WTC11 (cell line): ENCODE measurements around the gene PTPN2. TPM values are rescaled to one million over a fixed set of nuclear protein-coding genes. Genes with fewer than 3 reads are reported as not detected.
"Not testable (repeated sequence)": the region's sequence is repeated elsewhere in the genome, so short reads cannot be mapped to it uniquely, and the experiment has no call there.

Source experiments
- ATAC-seq: fragments of 200-7000 bp; cut with Tn5 transposase; 2 replicates; pipeline ENCODE4 v1.10.0; 2021; ENCODE audit warnings: mild to moderate bottlenecking, moderate library complexity
- CTCF ChIA-PET: fragments of 300-600 bp; sonication (Branson Sonifier 250); formaldehyde crosslinking; loops from one replicate; lab custom pipeline; 2021; ENCODE audit warnings: antibody characterized with exemption; lab: Charles Lee
- POLR2A ChIA-PET: fragments of 350-600 bp; sonication (Branson Sonifier 250); formaldehyde crosslinking; loops from one replicate; lab custom pipeline; 2021; ENCODE audit warnings: antibody characterized with exemption; lab: Charles Lee
- DNase-seq: peaks from one replicate; pipeline ENCODE4 v3.0.0; 2021; ENCODE audit warnings: low spot score
- H3K27ac Mint-ChIP-seq: 2 replicates; pipeline ENCODE4 v1.8.0; 2021; ENCODE audit warnings: mixed read lengths
- H3K27me3 Mint-ChIP-seq: 2 replicates; pipeline ENCODE4 v1.8.0; 2021; ENCODE audit warnings: low read depth, mild to moderate bottlenecking, moderate library complexity, mixed read lengths
- H3K36me3 Mint-ChIP-seq: 2 replicates; pipeline ENCODE4 v1.8.0; 2021; ENCODE audit warnings: mixed read lengths
- H3K4me1 Mint-ChIP-seq: 2 replicates; pipeline ENCODE4 v1.8.0; 2022; ENCODE audit warnings: mixed read lengths
- H3K4me3 Mint-ChIP-seq: 2 replicates; pipeline ENCODE4 v1.8.0; 2021; ENCODE audit warnings: mild to moderate bottlenecking, moderate library complexity, mixed read lengths
- H3K9me3 Mint-ChIP-seq: 2 replicates; pipeline ENCODE4 v1.8.0; 2021; ENCODE audit warnings: mixed read lengths
- CREB1 ChIP-seq: sonication (generic); formaldehyde crosslinking; IDR thresholded peaks from 2 replicates; pipeline ENCODE4 v1.8.0; 2023; ENCODE audit warnings: mild to moderate bottlenecking, missing genetic modification reagents
- KAT7 ChIP-seq: sonication (generic); formaldehyde crosslinking; IDR thresholded peaks from 2 replicates; pipeline ENCODE4 v1.8.1; 2023; ENCODE audit warnings: missing genetic modification reagents, mild to moderate bottlenecking, borderline replicate concordance
- OVOL2 ChIP-seq: fragments of 250-450 bp; sonication (Bioruptor Pico); IDR thresholded peaks from 2 replicates; pipeline ENCODE4 v1.9.0; 2021; ENCODE audit warnings: mild to moderate bottlenecking, borderline replicate concordance
- RORB ChIP-seq: fragments of 250-450 bp; sonication (Bioruptor Pico); IDR thresholded peaks from 2 replicates; pipeline ENCODE4 v1.9.0; 2021; ENCODE audit warnings: mild to moderate bottlenecking
- total RNA-seq: library from RNA; stranded (reverse); gene quantifications from 3 replicates; pipeline ENCODE4 v1.2.3, GENCODE V29; 2021
- TF ChIP-seq, protein P1 (sequence below): fragments of 250-450 bp; sonication (Bioruptor Pico); IDR thresholded peaks from 2 replicates; pipeline ENCODE4 v1.9.0; 2021; ENCODE audit warnings: mild to moderate bottlenecking
- TF ChIP-seq, protein P2 (sequence below): sonication (generic); formaldehyde crosslinking; IDR thresholded peaks from 2 replicates; pipeline ENCODE4 v1.8.1; 2022; ENCODE audit warnings: mild to moderate bottlenecking, moderate library complexity, missing genetic modification reagents
- TF ChIP-seq, protein P3 (sequence below): sonication (generic); formaldehyde crosslinking; IDR thresholded peaks from 2 replicates; pipeline ENCODE4 v1.8.0; 2022; ENCODE audit warnings: mild to moderate bottlenecking, missing genetic modification reagents
- TF ChIP-seq, protein P4 (sequence below): sonication (generic); formaldehyde crosslinking; IDR thresholded peaks from 2 replicates; pipeline ENCODE4 v1.8.0; 2022; ENCODE audit warnings: mild to moderate bottlenecking, missing genetic modification reagents
- TF ChIP-seq, protein P5 (sequence below): fragments of 250-450 bp; sonication (Bioruptor Pico); IDR thresholded peaks from 2 replicates; pipeline ENCODE4 v1.9.0; 2021; ENCODE audit warnings: moderate library complexity, mild to moderate bottlenecking, inconsistent platforms, borderline replicate concordance

PTPN2 gene
- total RNA-seq, 1 experiment from 2014 or later: 37.7 TPM

DNA sequence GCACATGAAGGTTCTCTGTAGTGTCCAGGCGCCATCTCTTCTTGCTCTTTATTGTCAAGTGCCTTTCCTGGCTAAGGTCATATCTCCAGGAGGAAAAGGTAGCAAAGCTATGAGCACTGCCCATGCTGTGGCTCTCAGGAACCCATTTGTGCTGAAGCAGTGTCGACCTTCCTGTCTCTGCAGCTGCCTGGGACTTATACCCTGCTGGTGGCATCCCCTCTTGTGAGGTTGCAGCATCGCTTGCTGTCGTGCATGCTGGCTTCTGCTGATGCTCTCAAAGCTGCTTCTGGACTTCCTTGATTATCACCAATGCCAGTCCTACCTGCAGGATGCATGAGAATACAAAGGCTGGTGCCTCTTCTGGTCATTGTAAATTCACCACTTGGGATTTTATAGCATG is 22.1 kb upstream of the PTPN2 start (continued):
- TF ChIP-seq, protein P1, sequence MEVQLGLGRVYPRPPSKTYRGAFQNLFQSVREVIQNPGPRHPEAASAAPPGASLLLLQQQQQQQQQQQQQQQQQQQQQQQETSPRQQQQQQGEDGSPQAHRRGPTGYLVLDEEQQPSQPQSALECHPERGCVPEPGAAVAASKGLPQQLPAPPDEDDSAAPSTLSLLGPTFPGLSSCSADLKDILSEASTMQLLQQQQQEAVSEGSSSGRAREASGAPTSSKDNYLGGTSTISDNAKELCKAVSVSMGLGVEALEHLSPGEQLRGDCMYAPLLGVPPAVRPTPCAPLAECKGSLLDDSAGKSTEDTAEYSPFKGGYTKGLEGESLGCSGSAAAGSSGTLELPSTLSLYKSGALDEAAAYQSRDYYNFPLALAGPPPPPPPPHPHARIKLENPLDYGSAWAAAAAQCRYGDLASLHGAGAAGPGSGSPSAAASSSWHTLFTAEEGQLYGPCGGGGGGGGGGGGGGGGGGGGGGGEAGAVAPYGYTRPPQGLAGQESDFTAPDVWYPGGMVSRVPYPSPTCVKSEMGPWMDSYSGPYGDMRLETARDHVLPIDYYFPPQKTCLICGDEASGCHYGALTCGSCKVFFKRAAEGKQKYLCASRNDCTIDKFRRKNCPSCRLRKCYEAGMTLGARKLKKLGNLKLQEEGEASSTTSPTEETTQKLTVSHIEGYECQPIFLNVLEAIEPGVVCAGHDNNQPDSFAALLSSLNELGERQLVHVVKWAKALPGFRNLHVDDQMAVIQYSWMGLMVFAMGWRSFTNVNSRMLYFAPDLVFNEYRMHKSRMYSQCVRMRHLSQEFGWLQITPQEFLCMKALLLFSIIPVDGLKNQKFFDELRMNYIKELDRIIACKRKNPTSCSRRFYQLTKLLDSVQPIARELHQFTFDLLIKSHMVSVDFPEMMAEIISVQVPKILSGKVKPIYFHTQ (CRISPR knock-in tag): no peak

DNA sequence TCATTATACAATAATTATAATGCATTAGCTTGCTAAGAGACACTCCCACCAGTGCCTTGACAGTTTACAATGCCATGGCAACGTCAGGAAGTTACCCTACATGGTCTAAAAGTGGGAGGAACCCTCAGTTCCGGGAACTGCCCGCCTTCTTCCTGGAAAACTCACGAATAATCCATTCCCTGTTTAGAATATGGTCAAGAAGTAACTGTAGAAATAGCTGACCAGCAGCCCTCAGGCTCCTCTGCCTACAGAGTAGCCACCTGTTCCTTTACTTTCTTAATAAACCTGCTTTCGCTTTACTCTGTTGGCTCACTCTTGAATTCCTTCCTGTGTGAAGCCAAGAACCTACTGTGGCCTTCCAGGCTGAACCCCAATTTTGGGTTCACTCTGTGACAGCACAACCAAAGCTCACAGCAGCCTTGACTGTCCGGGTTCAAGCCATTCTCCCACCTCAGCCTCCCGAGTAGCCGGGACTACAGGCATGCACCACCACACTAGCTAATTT is 20.0 kb upstream of the PTPN2 start:
- CTCF ChIA-PET: interaction anchor here (1.4 kb wide), 1 partner anchor 13 kb away, joined by 4 read pairs; no protein-coding TSS in a partner anchor
- TF ChIP-seq CREB1 (CRISPR knock-in tag) (no peak), KAT7 (no peak), OVOL2 (CRISPR knock-in tag) (no peak)
- TF ChIP-seq, protein P2, sequence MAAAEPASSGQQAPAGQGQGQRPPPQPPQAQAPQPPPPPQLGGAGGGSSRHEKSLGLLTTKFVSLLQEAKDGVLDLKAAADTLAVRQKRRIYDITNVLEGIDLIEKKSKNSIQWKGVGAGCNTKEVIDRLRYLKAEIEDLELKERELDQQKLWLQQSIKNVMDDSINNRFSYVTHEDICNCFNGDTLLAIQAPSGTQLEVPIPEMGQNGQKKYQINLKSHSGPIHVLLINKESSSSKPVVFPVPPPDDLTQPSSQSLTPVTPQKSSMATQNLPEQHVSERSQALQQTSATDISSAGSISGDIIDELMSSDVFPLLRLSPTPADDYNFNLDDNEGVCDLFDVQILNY (CRISPR knock-in tag): no peak
- TF ChIP-seq, protein P3, sequence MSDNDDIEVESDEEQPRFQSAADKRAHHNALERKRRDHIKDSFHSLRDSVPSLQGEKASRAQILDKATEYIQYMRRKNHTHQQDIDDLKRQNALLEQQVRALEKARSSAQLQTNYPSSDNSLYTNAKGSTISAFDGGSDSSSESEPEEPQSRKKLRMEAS (CRISPR knock-in tag): no peak
- TF ChIP-seq, protein P4, sequence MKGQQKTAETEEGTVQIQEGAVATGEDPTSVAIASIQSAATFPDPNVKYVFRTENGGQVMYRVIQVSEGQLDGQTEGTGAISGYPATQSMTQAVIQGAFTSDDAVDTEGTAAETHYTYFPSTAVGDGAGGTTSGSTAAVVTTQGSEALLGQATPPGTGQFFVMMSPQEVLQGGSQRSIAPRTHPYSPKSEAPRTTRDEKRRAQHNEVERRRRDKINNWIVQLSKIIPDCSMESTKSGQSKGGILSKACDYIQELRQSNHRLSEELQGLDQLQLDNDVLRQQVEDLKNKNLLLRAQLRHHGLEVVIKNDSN (CRISPR knock-in tag): no peak
- no peaks in the 10 kb centered on the region for H3K36me3 Mint-ChIP-seq
- H3K4me1 Mint-ChIP-seq: no peaks in the 10 kb centered on the region; the same call in 1 of the 2 replicates
- POLR2A ChIA-PET: interaction anchor here (0.7 kb wide), 1 partner anchor 34 kb away, joined by 3 read pairs; no protein-coding TSS in a partner anchor
- peaks cover 3% of the 10 kb centered on the region for H3K27me3 Mint-ChIP-seq
- ATAC-seq: no peak
- no peak for DNase-seq
- H3K27ac Mint-ChIP-seq: no peak overlapping the region
- no peaks in the 10 kb centered on the region for H3K9me3 Mint-ChIP-seq
- H3K4me3 Mint-ChIP-seq: no peak overlapping the region

DNA sequence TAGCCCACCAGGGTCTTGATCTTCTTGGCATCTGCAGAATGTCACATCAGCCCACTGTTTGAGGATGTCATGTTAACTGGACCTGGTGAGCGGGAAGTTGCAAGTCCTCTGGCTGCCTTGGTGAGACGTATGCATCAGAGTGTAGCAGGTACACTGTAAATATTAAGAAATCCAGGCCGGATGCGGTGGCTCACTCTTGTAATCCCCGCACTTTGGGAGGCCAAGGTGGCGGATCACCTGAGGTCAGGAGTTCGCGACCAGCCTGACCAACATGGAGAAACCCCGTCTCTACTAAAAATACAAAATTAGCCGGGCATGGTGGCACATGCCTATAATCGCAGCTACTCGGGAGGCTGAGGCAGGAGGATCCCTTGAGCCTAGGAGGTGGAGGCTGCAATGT is 17.2 kb upstream of the PTPN2 start:
- H3K4me1 Mint-ChIP-seq, ATAC-seq, H3K36me3 Mint-ChIP-seq, H3K27ac Mint-ChIP-seq, H3K4me3 Mint-ChIP-seq, DNase-seq, POLR2A ChIA-PET, H3K9me3 Mint-ChIP-seq, CTCF ChIA-PET: not testable (repeated sequence)
- peaks cover 13% of the 10 kb centered on the region for H3K27me3 Mint-ChIP-seq

DNA sequence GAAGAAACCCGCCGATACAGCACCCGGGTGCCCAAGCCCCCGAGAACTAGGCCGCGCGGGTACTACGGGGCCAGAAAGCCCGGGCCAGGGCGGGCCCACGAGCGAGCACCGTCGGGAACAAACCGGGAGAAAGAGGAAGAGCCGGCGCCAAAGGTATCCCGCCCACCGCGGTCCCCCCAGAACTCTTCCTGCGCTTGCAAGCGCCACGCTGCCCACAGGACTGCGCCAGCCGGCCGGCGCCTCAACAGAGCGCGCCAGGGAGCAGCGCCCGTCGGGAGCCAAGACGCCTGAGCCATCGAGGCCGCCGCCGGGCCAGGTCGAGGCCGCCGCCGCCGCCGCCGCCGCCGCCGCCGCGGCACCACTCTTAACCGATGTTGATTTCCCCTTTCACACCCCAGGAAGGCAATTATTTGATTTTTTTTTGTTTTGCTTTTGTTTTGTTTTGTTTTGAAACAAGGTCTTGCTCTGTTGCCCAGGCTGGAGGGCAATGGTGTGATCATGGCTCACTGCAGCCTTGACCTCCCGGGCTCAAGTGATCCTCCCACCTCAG is 12.8 kb upstream of the PTPN2 start:
- H3K27me3 Mint-ChIP-seq: peaks cover 13% of the 10 kb centered on the region
- DNase-seq, H3K4me1 Mint-ChIP-seq, POLR2A ChIA-PET, H3K9me3 Mint-ChIP-seq, CTCF ChIA-PET, H3K36me3 Mint-ChIP-seq, H3K27ac Mint-ChIP-seq, ATAC-seq: not testable (repeated sequence)
- peak overlapping the region; percentile 18; the same call in 1 of the 2 replicates for H3K4me3 Mint-ChIP-seq

DNA sequence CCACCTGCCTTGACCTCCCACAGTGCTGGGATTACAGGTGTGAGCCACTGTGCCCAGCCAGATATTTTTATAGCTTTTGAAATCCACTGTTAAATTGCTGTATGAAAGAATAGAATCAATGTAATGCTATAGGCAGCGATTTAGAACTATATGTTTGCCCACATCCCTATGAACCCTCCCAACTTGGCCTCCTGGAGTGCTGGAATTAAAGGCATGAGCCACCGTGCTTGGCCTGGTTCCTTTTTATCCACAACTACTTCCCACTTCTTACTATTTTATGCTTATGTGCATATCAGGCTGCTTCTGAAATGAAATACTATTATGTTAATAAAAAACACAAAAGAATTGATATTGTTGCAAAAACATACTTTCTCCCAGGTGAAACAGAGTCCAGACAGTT is 11.6 kb upstream of the PTPN2 start:
- TF ChIP-seq, protein P5, sequence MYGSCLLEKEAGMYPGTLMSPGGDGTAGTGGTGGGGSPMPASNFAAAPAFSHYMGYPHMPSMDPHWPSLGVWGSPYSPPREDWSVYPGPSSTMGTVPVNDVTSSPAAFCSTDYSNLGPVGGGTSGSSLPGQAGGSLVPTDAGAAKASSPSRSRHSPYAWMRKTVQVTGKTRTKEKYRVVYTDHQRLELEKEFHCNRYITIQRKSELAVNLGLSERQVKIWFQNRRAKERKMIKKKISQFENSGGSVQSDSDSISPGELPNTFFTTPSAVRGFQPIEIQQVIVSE: no peak
- TF ChIP-seq RORB (CRISPR knock-in tag): no peak
- Mint-ChIP-seq H3K27me3 (peaks cover 13% of the 10 kb centered on the region), H3K4me1 (peaks cover 6% of the 10 kb centered on the region), H3K36me3 (0 out of 2 replicates have a peak, but pooled peaks cover 1% of the 10 kb centered on the region), H3K9me3 (peaks cover 3% of the 10 kb centered on the region), H3K4me3 (no peak overlapping the region), H3K27ac (no peak overlapping the region)
- ChIA-PET POLR2A (no interaction called here), CTCF (no interaction called here)
- ATAC-seq: no peak
- DNase-seq: no peak
